Gastroesophageal sphincter (tissue), 3 donors: Measurements from ENCODE around the gene INTS13.

ENCODE experiments used
- EP300 ChIP-seq: sonication (generic); formaldehyde crosslinking; IDR thresholded peaks from one replicate; pipeline ENCODE4 v1.6.1; 2017; ENCODE audit warnings: antibody characterized with exemption, mild to moderate bottlenecking
- POLR2A ChIP-seq, 2 donors: fragments of 450-650 bp; IDR thresholded peaks; one replicate each; pipeline ENCODE4 v1.6.1; 2017; ENCODE audit warnings: antibody characterized with exemption in 2 of 2, mild to moderate bottlenecking in 2 of 2, moderate library complexity in 1 of 2
- TF ChIP-seq, protein P1 (sequence below), 4 experiments: fragments of 200-600 bp in 2 of 4; fragments of 450-650 bp in 2 of 4; sonication (generic) in 1 of 4; IDR thresholded peaks; one replicate each; pipeline ENCODE4 v1.5.1; 2017 to 2019; ENCODE audit warnings: antibody characterized with exemption in 4 of 4, mild to moderate bottlenecking in 2 of 4, moderate library complexity in 2 of 4

DNA sequence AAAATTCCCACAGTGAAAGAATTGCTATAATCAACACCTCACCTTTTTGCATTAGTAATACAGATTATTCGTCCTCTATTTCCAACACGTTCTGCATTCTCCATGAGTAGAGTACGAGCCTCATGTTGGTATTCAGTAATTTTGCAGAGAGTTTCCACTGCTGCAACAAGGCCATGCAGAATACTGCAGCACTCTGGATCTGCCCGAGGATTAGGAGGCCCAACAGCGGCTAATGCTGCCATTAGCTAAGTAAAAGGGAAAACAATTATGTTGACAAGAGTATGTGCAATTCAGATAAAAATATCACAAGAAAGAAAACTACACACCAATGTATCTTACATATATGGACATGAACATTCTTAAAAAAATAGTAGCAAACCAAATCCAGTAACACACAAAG is 9.1 kb downstream of the INTS13 start:
- TF ChIP-seq, protein P1, sequence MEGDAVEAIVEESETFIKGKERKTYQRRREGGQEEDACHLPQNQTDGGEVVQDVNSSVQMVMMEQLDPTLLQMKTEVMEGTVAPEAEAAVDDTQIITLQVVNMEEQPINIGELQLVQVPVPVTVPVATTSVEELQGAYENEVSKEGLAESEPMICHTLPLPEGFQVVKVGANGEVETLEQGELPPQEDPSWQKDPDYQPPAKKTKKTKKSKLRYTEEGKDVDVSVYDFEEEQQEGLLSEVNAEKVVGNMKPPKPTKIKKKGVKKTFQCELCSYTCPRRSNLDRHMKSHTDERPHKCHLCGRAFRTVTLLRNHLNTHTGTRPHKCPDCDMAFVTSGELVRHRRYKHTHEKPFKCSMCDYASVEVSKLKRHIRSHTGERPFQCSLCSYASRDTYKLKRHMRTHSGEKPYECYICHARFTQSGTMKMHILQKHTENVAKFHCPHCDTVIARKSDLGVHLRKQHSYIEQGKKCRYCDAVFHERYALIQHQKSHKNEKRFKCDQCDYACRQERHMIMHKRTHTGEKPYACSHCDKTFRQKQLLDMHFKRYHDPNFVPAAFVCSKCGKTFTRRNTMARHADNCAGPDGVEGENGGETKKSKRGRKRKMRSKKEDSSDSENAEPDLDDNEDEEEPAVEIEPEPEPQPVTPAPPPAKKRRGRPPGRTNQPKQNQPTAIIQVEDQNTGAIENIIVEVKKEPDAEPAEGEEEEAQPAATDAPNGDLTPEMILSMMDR (IDR thresholded peaks at IDR 0.05): no peak
- TF ChIP-seq POLR2A (IDR thresholded peaks at IDR 0.05) (no peak), EP300 (no peak)
